ENCODE data around the gene STRN4. TPM values are rescaled to one million over a fixed set of nuclear protein-coding genes. Genes with fewer than 3 reads are reported as not detected.

STRN4 gene
- total RNA-seq, 2 experiments from 2014 or later: 68.0 to 115 TPM

DNA sequence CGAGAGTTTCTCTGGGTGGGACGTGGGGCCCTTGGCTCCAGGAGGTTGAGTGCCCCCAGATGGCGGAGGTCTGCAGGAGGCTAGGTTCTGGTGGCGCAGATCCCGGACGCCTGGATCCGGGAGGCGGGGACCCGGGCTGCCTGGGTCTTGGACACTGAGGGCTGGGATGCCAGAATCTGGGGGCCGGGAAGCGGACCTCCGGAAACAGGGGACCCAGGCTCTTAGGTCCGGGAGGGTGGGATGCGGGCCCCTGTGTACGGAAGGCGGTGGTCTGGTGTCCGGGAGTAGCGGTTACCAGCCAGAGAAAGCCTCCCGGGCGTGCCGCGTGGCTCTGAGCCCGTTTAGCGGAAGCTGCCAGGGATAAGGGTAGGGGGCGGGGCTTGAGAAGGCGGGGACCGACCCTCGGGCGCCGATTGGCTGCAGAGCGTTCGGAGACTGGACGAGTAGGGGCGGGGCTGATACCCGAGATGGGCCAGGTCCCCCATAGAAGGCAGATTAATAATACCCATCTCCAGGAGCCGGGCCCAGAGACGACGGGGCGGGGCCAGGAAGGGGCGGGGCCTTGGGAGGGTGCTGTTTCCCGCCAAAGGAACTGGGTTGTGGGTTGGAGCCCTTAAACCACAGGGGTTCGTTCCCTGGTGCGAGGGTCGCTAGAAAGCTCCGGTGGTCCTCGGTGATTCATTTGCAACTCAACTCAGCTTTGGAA is 42.2 kb upstream of the STRN4 start, which contains the start of gene SLC1A5:
Gene SLC1A5, minus strand, starts transcription at position 333 of the 706 bp plus-strand sequence. CDS start 629 bp downstream, outside the sequence.
- peaks cover 50% of the 10 kb centered on the region for H3K79me2 ChIP-seq (ENCODE audit: insufficient read depth, low read depth, low read length)
- CTCF ChIA-PET (ENCODE audit: unreplicated experiment): interaction anchor here (0.5 to 0.8 kb wide), 2 partner anchors 42 to 57 kb away, joined by 3 to 7 read pairs; no protein-coding TSS in a partner anchor
- peak within 1 kb of the TSS; percentile 74 for H3K4me2 ChIP-seq (ENCODE audit: low read length)
- peak within 1 kb of the TSS; percentile 68; the same call in 1 of the 2 replicates for H2AFZ ChIP-seq (ENCODE audit: low read length)
- peak within 1 kb of the TSS; percentile 90 for H3K27ac ChIP-seq (ENCODE audit: low read depth, low read length, poor library complexity, severe bottlenecking)
- peak within 1 kb of the TSS; percentile 87 for H3K4me3 ChIP-seq (ENCODE audit: low read depth, low read length, poor library complexity, severe bottlenecking)
- BruUV-seq (replicated peaks): no TSS peak
- peaks cover 18% of the 10 kb centered on the region for H3K4me1 ChIP-seq (ENCODE audit: insufficient read depth, low read length, poor library complexity, severe bottlenecking)
- TF ChIP-seq CTCF (conservative IDR thresholded peaks at IDR 0.05; ENCODE audit: low read length) (peak; percentile 57), EZH2phosphoT487 (IDR thresholded peaks at IDR 0.05; ENCODE audit: borderline replicate concordance, low read depth, low read length) (no peak)
- H3K9me2 ChIP-seq (ENCODE audit: insufficient read depth, low read length): no peaks in the 10 kb centered on the region
- DNase-seq (ENCODE audit: low spot score): peak; percentile 99
- peaks cover 8% of the 10 kb centered on the region; the same call in 1 of the 2 replicates for H4K20me1 ChIP-seq (ENCODE audit: insufficient read depth, low read length)
- POLR2A ChIA-PET: interaction anchor here (0.7 to 1.1 kb wide), 3 partner anchors 9 to 64 kb away, joined by 3 read pairs; no protein-coding TSS in a partner anchor
- H3K9me3 ChIP-seq (ENCODE audit: low read length): no peaks in the 10 kb centered on the region
- intact Hi-C loops (cut with micrococcal nuclease; ENCODE audit: unreplicated experiment): loop anchor here (5.0 kb wide), 1 partner anchor 71 kb away; the partner anchor contains the start of gene PRKD2
- H3K36me3 ChIP-seq (ENCODE audit: insufficient read depth, low read length): peaks cover 46% of the 10 kb centered on the region

DNA sequence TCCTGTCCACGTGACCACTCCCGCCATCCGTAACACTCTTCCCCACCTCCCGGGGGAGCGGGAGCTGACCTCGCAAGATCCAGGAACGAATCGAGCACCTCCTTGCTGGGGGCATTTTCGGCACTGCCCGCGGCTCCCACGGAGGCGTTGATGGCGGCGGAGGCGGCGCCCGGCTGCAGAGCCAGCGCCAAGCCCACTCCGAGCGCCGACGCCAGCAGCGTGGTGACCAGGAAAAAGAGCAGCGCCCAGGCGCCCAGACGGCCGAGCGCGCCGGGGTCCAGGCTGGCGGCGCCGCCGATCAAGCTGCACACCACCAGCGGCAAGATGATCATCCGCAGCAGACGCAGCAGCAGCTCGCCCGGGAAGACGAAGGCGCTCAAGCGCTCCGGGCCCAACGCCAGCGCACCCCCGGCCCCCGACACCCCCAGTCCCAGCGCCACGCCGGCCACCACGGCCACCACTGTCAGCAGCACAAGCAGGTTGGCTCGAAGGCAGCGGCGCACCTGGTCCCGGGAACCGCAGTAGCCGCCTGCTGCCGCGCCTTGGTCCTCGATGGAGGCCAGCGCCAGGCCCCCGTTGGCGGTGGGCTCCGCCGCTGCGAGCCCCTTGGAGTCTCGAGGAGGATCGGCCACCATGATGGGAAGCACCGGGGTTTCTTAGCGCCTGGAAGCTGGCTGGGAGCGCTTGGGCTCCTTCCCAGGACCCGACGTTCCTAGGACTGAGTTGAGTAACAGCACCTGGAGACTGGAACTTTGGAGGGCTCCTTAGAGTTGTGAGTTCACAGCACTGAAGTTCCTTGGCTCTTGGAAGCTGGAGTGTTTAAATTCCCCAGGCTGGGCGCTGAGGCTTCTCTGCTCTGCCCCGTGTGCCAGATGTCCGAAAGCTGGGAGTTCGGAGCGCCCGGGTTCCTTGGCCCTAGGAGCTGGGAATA is 41.3 kb upstream of the STRN4 start:
- peak; percentile 56 for DNase-seq (ENCODE audit: low spot score)
- peak overlapping the region; percentile 90 for H3K27ac ChIP-seq (ENCODE audit: low read depth, low read length, poor library complexity, severe bottlenecking)
- H2AFZ ChIP-seq (ENCODE audit: low read length): no peak overlapping the region
- TSS peak; percentile 83 for BruUV-seq (replicated peaks)
- peaks cover 11% of the 10 kb centered on the region; the same call in 1 of the 2 replicates for H4K20me1 ChIP-seq (ENCODE audit: insufficient read depth, low read length)
- CTCF ChIA-PET (ENCODE audit: unreplicated experiment): no interaction called here
- intact Hi-C loops (cut with micrococcal nuclease; ENCODE audit: unreplicated experiment): loop anchor here (2.0 to 5.0 kb wide), 2 partner anchors 37 to 70 kb away; partner anchors contain the start of gene PRKD2
- peaks cover 58% of the 10 kb centered on the region for H3K79me2 ChIP-seq (ENCODE audit: insufficient read depth, low read depth, low read length)
- POLR2A ChIA-PET: interaction anchor here (0.7 to 1.1 kb wide), 3 partner anchors 10 to 65 kb away, joined by 3 read pairs; no protein-coding TSS in a partner anchor
- peak overlapping the region; percentile 87 for H3K4me3 ChIP-seq (ENCODE audit: low read depth, low read length, poor library complexity, severe bottlenecking)
- peak overlapping the region; percentile 74 for H3K4me2 ChIP-seq (ENCODE audit: low read length)
- TF ChIP-seq CTCF (conservative IDR thresholded peaks at IDR 0.05; ENCODE audit: low read length): no peak
- no peak for TF ChIP-seq EZH2phosphoT487 (IDR thresholded peaks at IDR 0.05; ENCODE audit: borderline replicate concordance, low read depth, low read length)
- no peaks in the 10 kb centered on the region for H3K9me2 ChIP-seq (ENCODE audit: insufficient read depth, low read length)
- no peaks in the 10 kb centered on the region for H3K9me3 ChIP-seq (ENCODE audit: low read length)
- H3K36me3 ChIP-seq (ENCODE audit: insufficient read depth, low read length): peaks cover 54% of the 10 kb centered on the region
- peaks cover 24% of the 10 kb centered on the region for H3K4me1 ChIP-seq (ENCODE audit: insufficient read depth, low read length, poor library complexity, severe bottlenecking)

All from OCI-LY7 (cell line).